ENCODE measurements around the gene TNKS1BP1. TPM values are rescaled to one million over a fixed set of nuclear protein-coding genes. Genes with fewer than 3 reads are reported as not detected.

Gene TNKS1BP1
- total and polyA plus RNA-seq, 9 of the 15 experiments (the other 6 are each of a cell fraction or from before 2014, with no cell fraction given) = 1.1 to 47.2 (median 10.9) TPM

DNA sequence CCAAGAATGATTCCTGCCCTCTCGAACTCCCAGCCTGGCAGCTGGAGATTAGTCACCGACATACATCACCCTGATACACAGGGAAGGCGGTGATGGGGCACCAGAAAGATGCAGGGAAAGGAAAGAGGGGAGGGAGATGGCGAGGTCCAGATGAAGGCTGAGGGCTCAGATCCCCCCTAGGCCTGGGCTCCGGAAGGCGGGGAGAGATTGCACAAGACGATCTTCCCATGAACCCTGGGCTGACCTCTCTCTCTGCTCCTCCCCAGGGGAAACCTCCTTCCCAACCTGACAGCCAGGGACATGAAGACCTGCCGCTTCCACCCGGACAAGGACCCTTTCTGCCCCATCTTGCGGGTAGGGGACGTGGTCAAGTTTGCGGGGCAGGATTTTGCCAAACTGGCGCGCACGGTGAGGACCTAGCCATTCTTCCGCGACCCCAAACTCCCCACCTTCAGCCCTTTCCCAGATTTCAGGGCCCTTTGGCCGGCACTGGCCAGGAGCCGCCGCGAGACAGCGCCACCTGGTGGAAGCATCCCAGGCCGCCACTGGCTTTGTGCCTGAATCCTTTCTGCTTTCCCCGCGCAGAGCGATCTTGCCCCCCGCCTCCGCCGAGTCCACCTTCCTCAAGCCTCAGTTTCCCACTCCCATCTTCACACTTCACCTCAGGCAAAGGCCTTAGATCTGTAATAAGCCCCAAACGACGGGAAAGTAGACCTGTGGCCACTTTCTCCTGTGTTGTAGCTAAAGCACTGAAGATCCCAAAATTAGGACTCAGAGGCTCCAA, 24.9 kb upstream of the TNKS1BP1 start:
- POLR2A ChIA-PET = interaction anchor here (0.7 kb wide), 1 partner anchor 14 kb away, joined by 3 read pairs; the partner anchor contains the start of gene SSRP1
- H3K36me3 ChIP-seq (ENCODE audit: control insufficient read depth, insufficient read depth, low read length) = no peaks in the 10 kb centered on the region
- CTCF ChIA-PET (ENCODE audit: low intra/inter-chr PET ratio) = interaction anchor here (0.6 to 0.7 kb wide), 3 partner anchors 109 to 1832 kb away, joined by 3 read pairs; no protein-coding TSS in a partner anchor
- H3K4me1 ChIP-seq (replicated peaks in 1 of 2; ENCODE audit: control insufficient read depth in 2 of 2, insufficient read depth in 2 of 2, low read length in 2 of 2) = peaks cover 23 to 27% of the 10 kb centered on the region in 2 experiments
- 0 out of 2 replicates have a peak, but pooled peaks cover 4% of the 10 kb centered on the region for H3K9me3 ChIP-seq (replicated peaks; ENCODE audit: control insufficient read depth, insufficient read depth, low read depth, low read length)
- ATAC-seq (peak; percentile 84), FAIRE-seq (peak; percentile 75), DNase-seq (ENCODE audit: extremely low read depth in 1 of 4, low spot score in 3 of 4) (peak; percentile 79 to 88 (median 86))
- H3K9me1 ChIP-seq (ENCODE audit: control insufficient read depth, insufficient read depth, low read length) = no peaks in the 10 kb centered on the region
- H3K27me3 ChIP-seq (ENCODE audit: control insufficient read depth in 2 of 2, insufficient read depth in 2 of 2, low read length in 2 of 2) = no peaks in the 10 kb centered on the region
- intact Hi-C loops (cut with micrococcal nuclease) = loop anchor here (5.0 to 10.0 kb wide), 2 partner anchors 445 to 1163 kb away; no protein-coding TSS in a partner anchor
- H3K79me2 ChIP-seq (ENCODE audit: control insufficient read depth, insufficient read depth, low read length) = no peaks in the 10 kb centered on the region
- no TSS peak for BruUV-seq (replicated peaks)
- H3K4me2 ChIP-seq (ENCODE audit: insufficient read depth, low read length) = peak overlapping the region; percentile 50
- peak overlapping the region in 1 of 2 experiments; percentile 72; a peak in 1 of 4 replicates for H3K9ac ChIP-seq (ENCODE audit: insufficient read depth in 1 of 2, low read depth in 2 of 2, low read length in 2 of 2)
- in situ Hi-C loops (cut with MboI) = loop anchor here (10.0 kb wide), 2 partner anchors 175 to 1165 kb away; no protein-coding TSS in a partner anchor
- no peak overlapping the region for H3K27ac ChIP-seq (ENCODE audit: extremely low read depth, low read depth, low read length)
- no peaks in the 10 kb centered on the region for H4K20me1 ChIP-seq (replicated peaks; ENCODE audit: control insufficient read depth, insufficient read depth, low read length)
- 13% methylated on average over 23 of the region's 31 CpGs for WGBS (ENCODE audit: insufficient coverage, low coverage, missing lambda C conversion rate)
- H3K4me3 ChIP-seq = no peak overlapping the region
- peak overlapping the region; percentile 88 for H2AFZ ChIP-seq (ENCODE audit: low read depth, low read length)
- TF ChIP-seq ZNF184 (CRISPR knock-in tag; IDR thresholded peaks at IDR 0.05) = no peak
- TF ChIP-seq MYC (IDR thresholded peaks at IDR 0.05; ENCODE audit: low read depth, low read length) = 0 out of 2 replicates have a peak, but pooled peaks have one; percentile 21
- no peak for TF ChIP-seq MYC (CRISPR knock-in tag; IDR thresholded peaks at IDR 0.05; ENCODE audit: borderline replicate concordance, low read depth)
- TF ChIP-seq, protein P1, sequence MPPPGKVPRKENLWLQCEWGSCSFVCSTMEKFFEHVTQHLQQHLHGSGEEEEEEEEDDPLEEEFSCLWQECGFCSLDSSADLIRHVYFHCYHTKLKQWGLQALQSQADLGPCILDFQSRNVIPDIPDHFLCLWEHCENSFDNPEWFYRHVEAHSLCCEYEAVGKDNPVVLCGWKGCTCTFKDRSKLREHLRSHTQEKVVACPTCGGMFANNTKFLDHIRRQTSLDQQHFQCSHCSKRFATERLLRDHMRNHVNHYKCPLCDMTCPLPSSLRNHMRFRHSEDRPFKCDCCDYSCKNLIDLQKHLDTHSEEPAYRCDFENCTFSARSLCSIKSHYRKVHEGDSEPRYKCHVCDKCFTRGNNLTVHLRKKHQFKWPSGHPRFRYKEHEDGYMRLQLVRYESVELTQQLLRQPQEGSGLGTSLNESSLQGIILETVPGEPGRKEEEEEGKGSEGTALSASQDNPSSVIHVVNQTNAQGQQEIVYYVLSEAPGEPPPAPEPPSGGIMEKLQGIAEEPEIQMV (tag; conservative IDR thresholded peaks at IDR 0.05; ENCODE audit: low read depth) = no peak
- TF ChIP-seq SRSF7 (optimal IDR thresholded peaks at IDR 0.05; ENCODE audit: low read depth, low read length) = no peak
- peak; percentile 67; the same call in 1 of the 2 replicates for TF ChIP-seq CTBP1 (IDR thresholded peaks at IDR 0.05; ENCODE audit: borderline replicate concordance)
- no peak for TF ChIP-seq ZNF507 (tag; conservative IDR thresholded peaks at IDR 0.05)
- TF ChIP-seq MAFF (IDR thresholded peaks at IDR 0.05; ENCODE audit: low read length) = no peak
- TF ChIP-seq RUNX1 (IDR thresholded peaks at IDR 0.05; ENCODE audit: low read depth) = 0 out of 2 replicates have a peak, but pooled peaks have one; percentile 20
- peak; percentile 41; the same call in 1 of the 2 replicates for TF ChIP-seq ZBTB7A (IDR thresholded peaks at IDR 0.05; ENCODE audit: borderline replicate concordance, control insufficient read depth, low read depth, low read length)
- TF ChIP-seq, protein P2, sequence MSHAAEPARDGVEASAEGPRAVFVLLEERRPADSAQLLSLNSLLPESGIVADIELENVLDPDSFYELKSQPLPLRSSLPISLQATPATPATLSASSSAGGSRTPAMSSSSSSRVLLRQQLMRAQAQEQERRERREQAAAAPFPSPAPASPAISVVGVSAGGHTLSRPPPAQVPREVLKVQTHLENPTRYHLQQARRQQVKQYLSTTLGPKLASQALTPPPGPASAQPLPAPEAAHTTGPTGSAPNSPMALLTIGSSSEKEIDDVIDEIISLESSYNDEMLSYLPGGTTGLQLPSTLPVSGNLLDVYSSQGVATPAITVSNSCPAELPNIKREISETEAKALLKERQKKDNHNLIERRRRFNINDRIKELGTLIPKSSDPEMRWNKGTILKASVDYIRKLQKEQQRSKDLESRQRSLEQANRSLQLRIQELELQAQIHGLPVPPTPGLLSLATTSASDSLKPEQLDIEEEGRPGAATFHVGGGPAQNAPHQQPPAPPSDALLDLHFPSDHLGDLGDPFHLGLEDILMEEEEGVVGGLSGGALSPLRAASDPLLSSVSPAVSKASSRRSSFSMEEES (CRISPR knock-in tag; IDR thresholded peaks at IDR 0.05) = no peak
- no peak for TF ChIP-seq ESRRA (IDR thresholded peaks at IDR 0.05; ENCODE audit: borderline replicate concordance, low read depth)
- no peak for TF ChIP-seq SMARCB1 (IDR thresholded peaks at IDR 0.05; ENCODE audit: insufficient read length, low read depth)
- no peak for TF ChIP-seq ZNF79 (CRISPR knock-in tag; IDR thresholded peaks at IDR 0.05; ENCODE audit: low read depth)
- TF ChIP-seq DACH1 (IDR thresholded peaks at IDR 0.05; ENCODE audit: partially characterized antibody) = no peak
- TF ChIP-seq, protein P3, sequence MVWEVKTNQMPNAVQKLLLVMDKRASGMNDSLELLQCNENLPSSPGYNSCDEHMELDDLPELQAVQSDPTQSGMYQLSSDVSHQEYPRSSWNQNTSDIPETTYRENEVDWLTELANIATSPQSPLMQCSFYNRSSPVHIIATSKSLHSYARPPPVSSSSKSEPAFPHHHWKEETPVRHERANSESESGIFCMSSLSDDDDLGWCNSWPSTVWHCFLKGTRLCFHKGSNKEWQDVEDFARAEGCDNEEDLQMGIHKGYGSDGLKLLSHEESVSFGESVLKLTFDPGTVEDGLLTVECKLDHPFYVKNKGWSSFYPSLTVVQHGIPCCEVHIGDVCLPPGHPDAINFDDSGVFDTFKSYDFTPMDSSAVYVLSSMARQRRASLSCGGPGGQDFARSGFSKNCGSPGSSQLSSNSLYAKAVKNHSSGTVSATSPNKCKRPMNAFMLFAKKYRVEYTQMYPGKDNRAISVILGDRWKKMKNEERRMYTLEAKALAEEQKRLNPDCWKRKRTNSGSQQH (CRISPR knock-in tag; IDR thresholded peaks at IDR 0.05) = no peak

All from K562 (cell line).